Measurements from ENCODE around the gene DONSON. TPM values are rescaled to one million over a fixed set of nuclear protein-coding genes. Genes with fewer than 3 reads are reported as not detected.

The DONSON gene
- total RNA-seq, 1 donor from 2014 or later: 19.0 TPM

DNA sequence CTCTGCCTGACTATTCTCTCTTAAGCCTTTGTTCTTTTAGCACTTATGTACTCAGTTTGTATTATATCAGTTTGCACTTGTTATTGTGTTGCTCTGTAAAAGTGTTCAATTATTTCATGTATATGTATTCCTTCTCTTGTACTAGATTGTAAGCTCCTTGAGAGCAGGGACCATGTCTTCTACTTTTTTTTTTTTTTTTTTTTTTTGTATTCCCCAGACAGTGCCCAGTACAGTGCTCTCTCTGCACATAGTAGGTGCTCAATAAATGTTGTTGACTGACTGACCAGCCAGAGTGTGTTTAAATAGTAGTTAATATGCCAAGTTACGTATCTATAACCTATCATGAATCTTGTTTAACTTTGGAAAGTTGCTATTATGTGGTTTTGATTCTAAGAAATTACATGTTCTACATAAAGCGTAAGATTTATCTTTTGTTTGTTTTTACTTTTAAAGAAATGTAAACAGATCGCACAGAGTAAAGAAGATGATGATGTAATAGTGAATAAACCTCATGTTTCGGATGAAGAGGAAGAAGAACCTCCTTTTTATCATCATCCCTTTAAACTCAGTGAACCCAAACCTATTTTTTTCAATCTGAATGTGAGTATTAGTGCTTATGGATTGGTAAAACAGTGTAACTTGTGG is 29.6 kb downstream of the DONSON start:
- peaks cover 75% of the 10 kb centered on the region for H3K36me3 Mint-ChIP-seq (ENCODE audit: unreplicated experiment)
- no peak overlapping the region for H3K4me3 Mint-ChIP-seq (ENCODE audit: unreplicated experiment)

DNA sequence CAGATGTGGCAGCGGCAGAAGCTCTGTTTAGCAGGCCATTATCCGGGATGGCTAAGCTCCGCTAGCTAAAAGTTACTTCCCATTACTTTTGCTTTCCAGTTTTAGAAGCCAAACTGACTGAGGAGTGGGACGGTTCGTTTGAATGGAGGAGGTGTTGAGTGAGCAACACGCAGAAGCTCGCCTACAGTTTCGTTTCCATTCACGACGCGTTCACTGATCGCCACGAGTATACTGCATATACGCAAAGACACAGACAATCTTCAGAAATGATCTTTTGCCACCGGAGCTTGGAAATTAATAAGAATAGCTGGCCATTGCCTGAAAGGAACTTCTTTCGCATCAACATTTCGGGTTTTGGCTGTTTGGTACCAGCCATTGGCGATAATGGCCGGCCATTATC is 31.0 kb downstream of the DONSON start:
- Mint-ChIP-seq H3K4me3 (ENCODE audit: unreplicated experiment) (no peak overlapping the region), H3K9me3 (ENCODE audit: unreplicated experiment) (no peaks in the 10 kb centered on the region), H3K27ac (ENCODE audit: unreplicated experiment) (no peak overlapping the region), H3K27me3 (ENCODE audit: unreplicated experiment) (no peaks in the 10 kb centered on the region), H3K4me1 (ENCODE audit: unreplicated experiment) (peaks cover 24% of the 10 kb centered on the region), H3K36me3 (ENCODE audit: unreplicated experiment) (peaks cover 78% of the 10 kb centered on the region)
- TF ChIP-seq, protein P1, sequence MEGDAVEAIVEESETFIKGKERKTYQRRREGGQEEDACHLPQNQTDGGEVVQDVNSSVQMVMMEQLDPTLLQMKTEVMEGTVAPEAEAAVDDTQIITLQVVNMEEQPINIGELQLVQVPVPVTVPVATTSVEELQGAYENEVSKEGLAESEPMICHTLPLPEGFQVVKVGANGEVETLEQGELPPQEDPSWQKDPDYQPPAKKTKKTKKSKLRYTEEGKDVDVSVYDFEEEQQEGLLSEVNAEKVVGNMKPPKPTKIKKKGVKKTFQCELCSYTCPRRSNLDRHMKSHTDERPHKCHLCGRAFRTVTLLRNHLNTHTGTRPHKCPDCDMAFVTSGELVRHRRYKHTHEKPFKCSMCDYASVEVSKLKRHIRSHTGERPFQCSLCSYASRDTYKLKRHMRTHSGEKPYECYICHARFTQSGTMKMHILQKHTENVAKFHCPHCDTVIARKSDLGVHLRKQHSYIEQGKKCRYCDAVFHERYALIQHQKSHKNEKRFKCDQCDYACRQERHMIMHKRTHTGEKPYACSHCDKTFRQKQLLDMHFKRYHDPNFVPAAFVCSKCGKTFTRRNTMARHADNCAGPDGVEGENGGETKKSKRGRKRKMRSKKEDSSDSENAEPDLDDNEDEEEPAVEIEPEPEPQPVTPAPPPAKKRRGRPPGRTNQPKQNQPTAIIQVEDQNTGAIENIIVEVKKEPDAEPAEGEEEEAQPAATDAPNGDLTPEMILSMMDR (IDR thresholded peaks at IDR 0.05): no peak
- no peak for DNase-seq (ENCODE audit: extremely low spot score, unreplicated experiment)

More for the DNA sequence above, 29.6 kb downstream of the DONSON start:
- DNase-seq (ENCODE audit: extremely low spot score, unreplicated experiment): no peak
- TF ChIP-seq, protein P1 (IDR thresholded peaks at IDR 0.05): no peak
- no peaks in the 10 kb centered on the region for H3K27me3 Mint-ChIP-seq (ENCODE audit: unreplicated experiment)
- H3K27ac Mint-ChIP-seq (ENCODE audit: unreplicated experiment): peak overlapping the region; percentile 40
- no peaks in the 10 kb centered on the region for H3K9me3 Mint-ChIP-seq (ENCODE audit: unreplicated experiment)
- peaks cover 24% of the 10 kb centered on the region for H3K4me1 Mint-ChIP-seq (ENCODE audit: unreplicated experiment)

DNA sequence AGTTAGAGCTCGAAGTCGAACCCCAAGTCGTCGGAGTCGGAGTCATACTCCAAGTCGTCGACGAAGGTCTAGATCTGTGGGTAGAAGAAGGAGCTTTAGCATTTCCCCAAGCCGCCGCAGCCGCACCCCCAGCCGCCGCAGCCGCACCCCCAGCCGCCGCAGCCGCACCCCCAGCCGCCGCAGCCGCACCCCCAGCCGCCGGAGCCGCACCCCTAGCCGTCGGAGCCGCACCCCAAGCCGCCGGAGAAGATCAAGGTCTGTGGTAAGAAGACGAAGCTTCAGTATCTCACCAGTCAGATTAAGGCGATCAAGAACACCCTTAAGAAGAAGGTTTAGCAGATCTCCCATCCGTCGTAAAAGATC is 33.5 kb downstream of the DONSON start:
- Mint-ChIP-seq H3K27me3 (ENCODE audit: unreplicated experiment) (no peaks in the 10 kb centered on the region), H3K9me3 (ENCODE audit: unreplicated experiment) (no peaks in the 10 kb centered on the region), H3K4me1 (ENCODE audit: unreplicated experiment) (peaks cover 13% of the 10 kb centered on the region), H3K36me3 (ENCODE audit: unreplicated experiment) (peaks cover 71% of the 10 kb centered on the region), H3K27ac (ENCODE audit: unreplicated experiment) (no peak overlapping the region), H3K4me3 (ENCODE audit: unreplicated experiment) (no peak overlapping the region)
- TF ChIP-seq, protein P1 (IDR thresholded peaks at IDR 0.05): no peak
- no peak for DNase-seq (ENCODE audit: extremely low spot score, unreplicated experiment)

DNA sequence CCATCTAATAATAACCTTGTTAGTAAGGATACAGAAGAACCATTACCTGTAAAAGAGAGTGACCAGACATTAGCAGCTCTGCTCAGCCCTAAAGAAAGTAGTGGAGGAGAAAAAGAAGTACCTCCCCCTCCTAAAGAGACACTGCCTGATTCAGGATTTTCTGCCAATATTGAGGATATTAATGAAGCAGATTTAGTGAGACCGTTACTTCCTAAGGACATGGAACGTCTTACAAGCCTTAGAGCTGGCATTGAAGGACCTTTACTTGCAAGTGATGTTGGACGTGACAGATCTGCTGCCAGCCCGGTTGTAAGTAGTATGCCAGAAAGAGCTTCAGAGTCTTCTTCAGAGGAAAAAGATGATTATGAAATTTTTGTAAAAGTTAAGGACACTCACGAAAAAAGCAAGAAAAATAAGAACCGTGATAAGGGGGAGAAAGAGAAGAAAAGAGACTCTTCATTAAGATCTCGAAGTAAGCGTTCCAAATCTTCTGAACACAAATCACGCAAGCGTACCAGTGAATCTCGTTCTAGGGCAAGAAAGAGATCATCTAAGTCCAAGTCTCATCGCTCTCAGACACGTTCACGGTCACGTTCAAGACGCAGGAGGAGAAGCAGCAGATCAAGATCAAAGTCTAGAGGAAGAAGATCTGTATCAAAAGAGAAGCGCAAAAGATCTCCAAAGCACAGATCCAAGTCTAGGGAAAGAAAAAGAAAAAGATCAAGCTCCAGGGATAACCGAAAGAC is 34.1 kb downstream of the DONSON start:
- Mint-ChIP-seq H3K4me3 (ENCODE audit: unreplicated experiment) (no peak overlapping the region), H3K27me3 (ENCODE audit: unreplicated experiment) (no peaks in the 10 kb centered on the region), H3K4me1 (ENCODE audit: unreplicated experiment) (peaks cover 13% of the 10 kb centered on the region), H3K36me3 (ENCODE audit: unreplicated experiment) (peaks cover 69% of the 10 kb centered on the region), H3K27ac (ENCODE audit: unreplicated experiment) (no peak overlapping the region), H3K9me3 (ENCODE audit: unreplicated experiment) (no peaks in the 10 kb centered on the region)
- TF ChIP-seq, protein P1 (IDR thresholded peaks at IDR 0.05): no peak
- DNase-seq (ENCODE audit: extremely low spot score, unreplicated experiment): no peak

GRCh38 chr21:33552999-33553598 is 35.4 kb downstream of the DONSON start:
- H3K9me3 Mint-ChIP-seq (ENCODE audit: unreplicated experiment): no peaks in the 10 kb centered on the region
- H3K27me3 Mint-ChIP-seq (ENCODE audit: unreplicated experiment): no peaks in the 10 kb centered on the region
- DNase-seq (ENCODE audit: extremely low spot score, unreplicated experiment): no peak
- TF ChIP-seq, protein P1 (IDR thresholded peaks at IDR 0.05): no peak
- peaks cover 66% of the 10 kb centered on the region for H3K36me3 Mint-ChIP-seq (ENCODE audit: unreplicated experiment)
- H3K4me3 Mint-ChIP-seq (ENCODE audit: unreplicated experiment): no peak overlapping the region
- H3K4me1 Mint-ChIP-seq (ENCODE audit: unreplicated experiment): peaks cover 13% of the 10 kb centered on the region
- H3K27ac Mint-ChIP-seq (ENCODE audit: unreplicated experiment): no peak overlapping the region

Data from osteocyte (in vitro differentiated cells).